Natural killer cell (primary cell): Measurements from ENCODE around the gene SEPTIN6. TPM values are rescaled to one million over a fixed set of nuclear protein-coding genes. Genes with fewer than 3 reads are reported as not detected.

ENCODE experiments used
- ATAC-seq, 3 donors: fragments of 150-1000 bp in 2 of 3; fragments of 200-7000 bp in 1 of 3; cut with Tn5 transposase; 1 replicate in 1 of 3; 2 replicates in 2 of 3; pipeline ENCODE4 v1.10.0; 2021; ENCODE audit warnings: mild to moderate bottlenecking in 2 of 3, moderate library complexity in 2 of 3
- DNase-seq, 2 donors: peaks; one replicate each; pipeline versions ENCODE4 v3.0.0 to v3.0.0-alpha.2; 2013 to 2021; ENCODE audit warnings: mixed read lengths in 1 of 2
- H3K27ac ChIP-seq: one replicate; pipeline ENCODE4 v1.5.1; 2013; ENCODE audit warnings: mild to moderate bottlenecking, low read length
- H3K27me3 ChIP-seq: one replicate; pipeline ENCODE4 v1.6.1; 2013; ENCODE audit warnings: low read length; ENCODE audit not compliant: control insufficient read depth, insufficient read depth
- H3K36me3 ChIP-seq: one replicate; pipeline ENCODE4 v1.6.1; 2013; ENCODE audit warnings: low read length; ENCODE audit not compliant: control insufficient read depth, insufficient read depth
- H3K4me1 ChIP-seq: one replicate; pipeline ENCODE4 v1.6.1; 2013; ENCODE audit warnings: low read length; ENCODE audit not compliant: control insufficient read depth, insufficient read depth
- H3K4me3 ChIP-seq: one replicate; pipeline ENCODE4 v1.5.1; 2013; ENCODE audit warnings: low read length
- H3K9me3 ChIP-seq: one replicate; pipeline ENCODE4 v1.6.1; 2013; ENCODE audit warnings: low read length; ENCODE audit not compliant: control insufficient read depth, insufficient read depth
- H3K27ac Mint-ChIP-seq, 2 donors: one replicate each; pipeline ENCODE4 v1.8.0; 2022; ENCODE audit warnings: mild to moderate bottlenecking in 2 of 2, mixed read lengths in 2 of 2, moderate library complexity in 1 of 2
- H3K27me3 Mint-ChIP-seq, 2 donors: one replicate each; pipeline ENCODE4 v1.8.0; 2022; ENCODE audit warnings: low read depth in 2 of 2, mixed read lengths in 2 of 2
- H3K36me3 Mint-ChIP-seq: one replicate; pipeline ENCODE4 v1.8.0; 2022; ENCODE audit warnings: mixed read lengths
- H3K4me1 Mint-ChIP-seq, 2 donors: one replicate each; pipeline ENCODE4 v1.8.0; 2022; ENCODE audit warnings: mixed read lengths in 2 of 2
- H3K4me3 Mint-ChIP-seq: one replicate; pipeline ENCODE4 v1.8.0; 2022; ENCODE audit warnings: mild to moderate bottlenecking, moderate library complexity, mixed read lengths
- H3K9me3 Mint-ChIP-seq, 2 donors: one replicate each; pipeline ENCODE4 v1.8.0; 2022; ENCODE audit warnings: mixed read lengths in 2 of 2
- WGBS: methylation state at CpG from one replicate; pipeline ENCODE4 v1.1.7; 2013; ENCODE audit warnings: missing lambda C conversion rate; ENCODE audit not compliant: insufficient coverage; 5-methylcytosine and 5-hydroxymethylcytosine counted together
- intact Hi-C: fragments of 100-400 bp; cut with micrococcal nuclease; formaldehyde crosslinking; loops from one replicate; pipeline ENCODE4 v1.14.2; 2022
- total RNA-seq, 4 donors: library from RNA; stranded (reverse); fragments of 120-200 nt in 1 of 4; gene quantifications; one replicate each; pipeline versions ENCODE4 v1.2.3 to v1.2.4, GENCODE V29; 2013 to 2022
- TF ChIP-seq, protein P1 (sequence below): fragments of 200-600 bp; IDR thresholded peaks from one replicate; pipeline ENCODE4 v1.8.0; 2022; ENCODE audit warnings: antibody characterized with exemption

The SEPTIN6 gene
- total RNA-seq, 3 donors from 2014 or later (not counting 1 experiment from before 2014, with no cell fraction given) = 138 to 202 (median 158) TPM

DNA sequence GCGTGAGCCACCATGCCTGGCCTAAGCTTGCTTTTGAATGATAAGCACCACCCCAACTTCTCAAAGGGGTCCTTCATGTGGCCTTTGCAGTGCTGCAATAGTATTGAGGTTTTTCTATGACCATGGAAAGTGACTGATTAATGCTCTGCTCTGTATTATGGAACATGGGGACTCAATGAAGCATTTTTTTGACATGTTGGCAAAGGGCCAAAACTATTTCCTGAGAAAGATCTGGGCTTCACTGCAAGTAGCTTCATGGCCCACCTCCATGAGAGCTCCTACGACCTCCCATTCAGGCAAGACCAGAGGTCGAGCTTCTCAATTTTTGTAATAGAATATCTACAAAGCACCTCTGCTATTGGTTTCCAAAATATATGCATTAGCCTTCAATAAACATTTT, 16.7 kb upstream of the SEPTIN6 start:
- H3K36me3 Mint-ChIP-seq = no peaks in the 10 kb centered on the region
- H3K9me3 Mint-ChIP-seq = no peaks in the 10 kb centered on the region
- H3K4me1 ChIP-seq = no peaks in the 10 kb centered on the region
- WGBS = 89% methylated on average over 3 of the region's 3 CpGs
- H3K4me3 ChIP-seq = no peak overlapping the region
- no peaks in the 10 kb centered on the region for H3K36me3 ChIP-seq
- TF ChIP-seq, protein P1, sequence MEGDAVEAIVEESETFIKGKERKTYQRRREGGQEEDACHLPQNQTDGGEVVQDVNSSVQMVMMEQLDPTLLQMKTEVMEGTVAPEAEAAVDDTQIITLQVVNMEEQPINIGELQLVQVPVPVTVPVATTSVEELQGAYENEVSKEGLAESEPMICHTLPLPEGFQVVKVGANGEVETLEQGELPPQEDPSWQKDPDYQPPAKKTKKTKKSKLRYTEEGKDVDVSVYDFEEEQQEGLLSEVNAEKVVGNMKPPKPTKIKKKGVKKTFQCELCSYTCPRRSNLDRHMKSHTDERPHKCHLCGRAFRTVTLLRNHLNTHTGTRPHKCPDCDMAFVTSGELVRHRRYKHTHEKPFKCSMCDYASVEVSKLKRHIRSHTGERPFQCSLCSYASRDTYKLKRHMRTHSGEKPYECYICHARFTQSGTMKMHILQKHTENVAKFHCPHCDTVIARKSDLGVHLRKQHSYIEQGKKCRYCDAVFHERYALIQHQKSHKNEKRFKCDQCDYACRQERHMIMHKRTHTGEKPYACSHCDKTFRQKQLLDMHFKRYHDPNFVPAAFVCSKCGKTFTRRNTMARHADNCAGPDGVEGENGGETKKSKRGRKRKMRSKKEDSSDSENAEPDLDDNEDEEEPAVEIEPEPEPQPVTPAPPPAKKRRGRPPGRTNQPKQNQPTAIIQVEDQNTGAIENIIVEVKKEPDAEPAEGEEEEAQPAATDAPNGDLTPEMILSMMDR = no peak
- DNase-seq (no peak), ATAC-seq (no peak)
- no peaks in the 10 kb centered on the region for H3K27me3 ChIP-seq
- H3K4me3 Mint-ChIP-seq = no peak overlapping the region
- peaks cover 0 to 6% of the 10 kb centered on the region in 2 donors for H3K27me3 Mint-ChIP-seq
- intact Hi-C loops = no loop called here
- H3K4me1 Mint-ChIP-seq = no peaks in the 10 kb centered on the region
- no peaks in the 10 kb centered on the region for H3K9me3 ChIP-seq
- no peak overlapping the region for H3K27ac ChIP-seq
- no peak overlapping the region for H3K27ac Mint-ChIP-seq

DNA sequence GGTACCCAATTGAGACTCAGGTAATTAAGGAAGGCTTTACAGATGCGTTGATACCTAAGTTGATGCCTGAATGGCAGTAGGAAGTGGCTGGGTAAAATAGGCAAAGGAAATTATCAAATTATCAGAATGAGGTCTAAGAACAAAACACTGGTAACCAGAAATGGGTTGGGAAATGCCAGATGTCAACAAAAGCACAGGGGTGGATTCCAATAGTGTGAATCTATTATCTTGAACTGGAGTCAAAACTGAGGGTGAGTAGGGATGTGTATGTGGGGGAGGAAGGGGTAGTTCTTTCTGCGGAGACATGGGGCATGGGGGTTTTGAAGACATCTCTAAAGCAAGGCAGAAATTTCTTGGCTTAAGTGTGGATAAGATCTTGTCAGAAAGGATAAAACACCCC, 16.0 kb upstream of the SEPTIN6 start:
- no peaks in the 10 kb centered on the region for H3K9me3 ChIP-seq
- Mint-ChIP-seq H3K27me3 (peaks cover 0 to 8% of the 10 kb centered on the region in 2 donors), H3K36me3 (no peaks in the 10 kb centered on the region), H3K4me3 (no peak overlapping the region), H3K9me3 (no peaks in the 10 kb centered on the region), H3K27ac (no peak overlapping the region), H3K4me1 (no peaks in the 10 kb centered on the region)
- no peak overlapping the region for H3K27ac ChIP-seq
- WGBS = 100% methylated on average over 2 of the region's 2 CpGs
- no peaks in the 10 kb centered on the region for H3K4me1 ChIP-seq
- intact Hi-C loops = no loop called here
- DNase-seq (no peak), ATAC-seq (no peak)
- H3K27me3 ChIP-seq = no peaks in the 10 kb centered on the region
- no peaks in the 10 kb centered on the region for H3K36me3 ChIP-seq
- no peak overlapping the region for H3K4me3 ChIP-seq
- TF ChIP-seq, protein P1 = no peak

DNA sequence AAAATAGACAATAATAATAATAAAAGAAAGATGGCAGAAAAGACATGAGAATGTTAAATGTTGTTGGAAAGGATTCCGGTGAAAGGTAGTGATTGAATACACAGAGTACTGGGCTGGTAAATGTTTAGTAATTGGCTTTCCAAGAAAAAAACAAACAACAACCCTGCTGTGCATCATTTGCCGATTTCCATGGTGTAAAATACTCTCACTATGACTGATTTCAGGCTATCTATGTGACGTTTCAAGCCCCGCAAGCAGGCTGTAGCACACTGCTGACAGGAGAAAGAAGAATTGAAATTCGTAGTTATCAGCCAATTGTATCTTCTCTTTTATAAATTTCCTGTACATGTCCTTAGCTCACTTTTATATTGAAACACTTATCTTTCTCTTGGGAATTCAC, 13.6 kb upstream of the SEPTIN6 start:
- Mint-ChIP-seq H3K4me1 (no peaks in the 10 kb centered on the region), H3K27me3 (peaks cover 0 to 8% of the 10 kb centered on the region in 2 donors), H3K36me3 (no peaks in the 10 kb centered on the region), H3K9me3 (no peaks in the 10 kb centered on the region), H3K4me3 (no peak overlapping the region), H3K27ac (no peak overlapping the region)
- Histone ChIP-seq H3K9me3 (no peaks in the 10 kb centered on the region), H3K36me3 (no peaks in the 10 kb centered on the region), H3K27me3 (no peaks in the 10 kb centered on the region), H3K4me1 (no peaks in the 10 kb centered on the region), H3K4me3 (no peak overlapping the region), H3K27ac (no peak overlapping the region)
- 79% methylated on average over 3 of the region's 5 CpGs for WGBS
- ATAC-seq (no peak), DNase-seq (no peak)
- TF ChIP-seq, protein P1 = no peak
- intact Hi-C loops = no loop called here

GRCh38 chrX:119698845-119699244, 5.9 kb upstream of the SEPTIN6 start:
- TF ChIP-seq, protein P1 = peak; percentile 54
- H3K9me3 Mint-ChIP-seq = no peaks in the 10 kb centered on the region
- no peaks in the 10 kb centered on the region for H3K27me3 ChIP-seq
- H3K27ac Mint-ChIP-seq = no peak overlapping the region
- H3K4me1 Mint-ChIP-seq = peaks cover 10% of the 10 kb centered on the region in 2 donors
- no peak overlapping the region for H3K27ac ChIP-seq
- H3K4me3 Mint-ChIP-seq = no peak overlapping the region
- ATAC-seq (peak in 2 of 3 donors; percentile 63 to 64), DNase-seq (peak in 1 of 2 donors; percentile 72)
- no peak overlapping the region for H3K4me3 ChIP-seq
- no peaks in the 10 kb centered on the region for H3K9me3 ChIP-seq
- intact Hi-C loops = no loop called here
- H3K36me3 Mint-ChIP-seq = no peaks in the 10 kb centered on the region
- H3K4me1 ChIP-seq = peaks cover 10% of the 10 kb centered on the region
- H3K36me3 ChIP-seq = no peaks in the 10 kb centered on the region
- H3K27me3 Mint-ChIP-seq = no peaks in the 10 kb centered on the region
